ENCODE results near the gene MON2. TPM values are rescaled to one million over a fixed set of nuclear protein-coding genes. Genes with fewer than 3 reads are reported as not detected.
A peak's percentile ranks its signal among the peaks of the same experiment; 100 is the strongest.

Gene MON2
- total and polyA plus RNA-seq, 2 donors (not counting 3 experiments of a cell fraction or from before 2014, with no cell fraction given) = 8.9 to 41.8 TPM

DNA sequence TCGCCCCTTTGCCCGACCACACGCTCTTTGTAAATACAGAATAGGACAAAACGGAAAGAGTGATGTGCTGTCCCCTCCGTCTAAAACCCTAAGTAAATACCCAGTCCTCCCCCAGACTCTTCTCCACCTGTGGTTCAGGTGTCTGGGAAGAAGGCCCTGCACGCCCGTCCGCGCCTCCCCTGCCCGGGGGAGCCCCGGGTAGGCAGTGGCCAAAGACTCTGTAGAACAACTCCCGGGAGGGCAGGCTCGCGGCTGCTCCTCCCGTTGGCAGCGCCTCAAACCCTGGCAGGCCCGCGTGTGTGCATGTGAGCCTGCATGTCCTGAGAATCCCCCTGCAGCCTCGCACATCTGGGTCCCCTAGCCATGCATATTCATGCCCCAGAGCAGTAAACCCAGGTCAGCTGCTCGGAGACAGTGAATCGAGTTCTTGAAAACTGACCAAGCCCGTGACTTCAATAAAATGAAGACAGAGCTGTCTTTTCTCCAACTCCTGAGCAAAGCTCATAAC, 165.8 kb downstream of the MON2 start:
- Histone ChIP-seq H3K79me2 (ENCODE audit: control insufficient read depth, insufficient read depth, low read length) (no peaks in the 10 kb centered on the region), H3K4me2 (ENCODE audit: insufficient read depth, low read length) (peak overlapping the region; percentile 94), H3K4me1 (ENCODE audit: control insufficient read depth, extremely low read depth, insufficient read depth, low read length) (peaks cover 17% of the 10 kb centered on the region), H4K20me1 (replicated peaks; ENCODE audit: control insufficient read depth, extremely low read depth, insufficient read depth, low read length) (no peaks in the 10 kb centered on the region), H2AFZ (ENCODE audit: low read depth, low read length) (peak overlapping the region; percentile 98), H3K9me3 (replicated peaks; ENCODE audit: control insufficient read depth, insufficient read depth, low read length) (no peaks in the 10 kb centered on the region), H3K9me1 (replicated peaks; ENCODE audit: control insufficient read depth, extremely low read depth, insufficient read depth, low read length) (no peaks in the 10 kb centered on the region), H3K27me3 (ENCODE audit: control insufficient read depth in 2 of 2, insufficient read depth in 2 of 2, low read length in 2 of 2) (no peaks in the 10 kb centered on the region), H3K36me3 (ENCODE audit: control insufficient read depth in 2 of 2, extremely low read depth in 1 of 2, insufficient read depth in 2 of 2, low read length in 2 of 2) (no peaks in the 10 kb centered on the region), H3K27ac (ENCODE audit: insufficient read depth, low read depth, low read length) (no peak overlapping the region), H3K9ac (replicated peaks; ENCODE audit: extremely low read depth, insufficient read depth, low read length) (peak overlapping the region; percentile 69), H3K4me3 (replicated peaks in 1 of 3; ENCODE audit: insufficient read depth in 1 of 3, low read depth in 1 of 3, low read length in 3 of 3) (peak overlapping the region; percentile 47 to 79 (median 63))
- ChIA-PET CTCF (interaction anchor here (1.0 to 1.9 kb wide), 6 partner anchors 30 to 161 kb away, joined by 3 to 12 read pairs (median 4); no protein-coding TSS in a partner anchor), POLR2A (no interaction called here)
- DNase-seq (ENCODE audit: low read depth, low spot score) (peak; percentile 11), FAIRE-seq (no peak)
- dilution Hi-C loops (cut with MboI; ENCODE audit: extremely low pct_ligation_motif_present, low sequenced_read_pairs) (no loop called here), intact Hi-C loops (cut with micrococcal nuclease) (loop anchor here (1.0 to 5.0 kb wide), 3 partner anchors 95 to 162 kb away; no protein-coding TSS in a partner anchor)
- TF ChIP-seq GATA2 (IDR thresholded peaks at IDR 0.05; ENCODE audit: insufficient read depth, insufficient read length, low read depth, low read length) = no peak
- BruUV-seq (replicated peaks) = no TSS peak

DNA sequence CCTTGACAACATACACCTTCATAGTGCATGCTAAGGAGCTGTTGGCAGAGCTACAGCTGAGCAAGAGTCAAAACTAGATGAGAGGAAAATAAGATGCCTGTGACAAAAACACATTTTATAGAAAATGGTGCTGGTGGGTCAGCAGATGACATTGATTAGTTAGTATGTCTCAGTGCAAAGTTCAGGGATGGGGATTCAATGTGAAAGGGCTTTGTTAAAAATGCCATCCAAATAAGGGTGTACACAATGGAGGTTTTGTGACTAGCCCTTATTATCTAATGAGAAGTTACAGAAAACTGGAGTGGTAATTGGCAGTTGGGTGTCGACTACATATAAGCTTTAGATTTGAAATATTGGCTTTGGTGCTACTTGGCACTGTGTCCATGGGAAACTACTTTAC, 169.0 kb downstream of the MON2 start:
- dilution Hi-C loops (cut with MboI; ENCODE audit: extremely low pct_ligation_motif_present, low sequenced_read_pairs) (no loop called here), intact Hi-C loops (cut with micrococcal nuclease) (no loop called here)
- H3K4me2 ChIP-seq (ENCODE audit: insufficient read depth, low read length) = no peak overlapping the region
- H3K9me3 ChIP-seq (replicated peaks; ENCODE audit: control insufficient read depth, insufficient read depth, low read length) = no peaks in the 10 kb centered on the region
- no peak overlapping the region for H3K27ac ChIP-seq (ENCODE audit: insufficient read depth, low read depth, low read length)
- no peak overlapping the region for H3K4me3 ChIP-seq (replicated peaks in 1 of 3; ENCODE audit: insufficient read depth in 1 of 3, low read depth in 1 of 3, low read length in 3 of 3)
- no peak for DNase-seq (ENCODE audit: low read depth, low spot score)
- no peak for TF ChIP-seq JUN (IDR thresholded peaks at IDR 0.05; ENCODE audit: borderline replicate concordance, insufficient read depth, insufficient read length, low read depth)
- no peak for TF ChIP-seq POLR2AphosphoS5 (IDR thresholded peaks at IDR 0.05; ENCODE audit: insufficient read depth, low read depth, low read length)
- TF ChIP-seq GATA2 (IDR thresholded peaks at IDR 0.05; ENCODE audit: insufficient read depth, insufficient read length, low read depth, low read length) = no peak
- TF ChIP-seq, protein P1, sequence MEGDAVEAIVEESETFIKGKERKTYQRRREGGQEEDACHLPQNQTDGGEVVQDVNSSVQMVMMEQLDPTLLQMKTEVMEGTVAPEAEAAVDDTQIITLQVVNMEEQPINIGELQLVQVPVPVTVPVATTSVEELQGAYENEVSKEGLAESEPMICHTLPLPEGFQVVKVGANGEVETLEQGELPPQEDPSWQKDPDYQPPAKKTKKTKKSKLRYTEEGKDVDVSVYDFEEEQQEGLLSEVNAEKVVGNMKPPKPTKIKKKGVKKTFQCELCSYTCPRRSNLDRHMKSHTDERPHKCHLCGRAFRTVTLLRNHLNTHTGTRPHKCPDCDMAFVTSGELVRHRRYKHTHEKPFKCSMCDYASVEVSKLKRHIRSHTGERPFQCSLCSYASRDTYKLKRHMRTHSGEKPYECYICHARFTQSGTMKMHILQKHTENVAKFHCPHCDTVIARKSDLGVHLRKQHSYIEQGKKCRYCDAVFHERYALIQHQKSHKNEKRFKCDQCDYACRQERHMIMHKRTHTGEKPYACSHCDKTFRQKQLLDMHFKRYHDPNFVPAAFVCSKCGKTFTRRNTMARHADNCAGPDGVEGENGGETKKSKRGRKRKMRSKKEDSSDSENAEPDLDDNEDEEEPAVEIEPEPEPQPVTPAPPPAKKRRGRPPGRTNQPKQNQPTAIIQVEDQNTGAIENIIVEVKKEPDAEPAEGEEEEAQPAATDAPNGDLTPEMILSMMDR (IDR thresholded peaks at IDR 0.05; ENCODE audit: extremely low read depth in 1 of 2, insufficient read depth in 1 of 2, low read depth in 1 of 2, low read length in 2 of 2) = no peak
- TF ChIP-seq MYC (IDR thresholded peaks at IDR 0.05; ENCODE audit: low read depth, low read length) = no peak
- TF ChIP-seq FOS (IDR thresholded peaks at IDR 0.05; ENCODE audit: borderline replicate concordance, insufficient read depth, low read length) = no peak
- TF ChIP-seq, protein P2, sequence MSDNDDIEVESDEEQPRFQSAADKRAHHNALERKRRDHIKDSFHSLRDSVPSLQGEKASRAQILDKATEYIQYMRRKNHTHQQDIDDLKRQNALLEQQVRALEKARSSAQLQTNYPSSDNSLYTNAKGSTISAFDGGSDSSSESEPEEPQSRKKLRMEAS (IDR thresholded peaks at IDR 0.05; ENCODE audit: insufficient read depth, insufficient read length) = no peak
- TF ChIP-seq EZH2 (IDR thresholded peaks at IDR 0.05; ENCODE audit: borderline replicate concordance, low read depth, low read length, severe bottlenecking) = no peak
- TF ChIP-seq POLR2A (IDR thresholded peaks at IDR 0.05; ENCODE audit: low read depth, low read length) = no peak
- H3K4me1 ChIP-seq (ENCODE audit: control insufficient read depth, extremely low read depth, insufficient read depth, low read length) = peaks cover 17% of the 10 kb centered on the region
- H3K79me2 ChIP-seq (ENCODE audit: control insufficient read depth, insufficient read depth, low read length) = no peaks in the 10 kb centered on the region
- H3K9ac ChIP-seq (replicated peaks; ENCODE audit: extremely low read depth, insufficient read depth, low read length) = no peak overlapping the region
- H3K27me3 ChIP-seq (ENCODE audit: control insufficient read depth in 2 of 2, insufficient read depth in 2 of 2, low read length in 2 of 2) = no peaks in the 10 kb centered on the region
- H3K9me1 ChIP-seq (replicated peaks; ENCODE audit: control insufficient read depth, extremely low read depth, insufficient read depth, low read length) = no peaks in the 10 kb centered on the region
- H2AFZ ChIP-seq (ENCODE audit: low read depth, low read length) = no peak overlapping the region
- no peaks in the 10 kb centered on the region for H4K20me1 ChIP-seq (replicated peaks; ENCODE audit: control insufficient read depth, extremely low read depth, insufficient read depth, low read length)
- BruUV-seq (replicated peaks) = no TSS peak
- ChIA-PET CTCF (interaction anchor here (0.8 to 1.2 kb wide), 3 partner anchors 13 to 164 kb away, joined by 3 read pairs; no protein-coding TSS in a partner anchor), POLR2A (no interaction called here)
- H3K36me3 ChIP-seq (ENCODE audit: control insufficient read depth in 2 of 2, extremely low read depth in 1 of 2, insufficient read depth in 2 of 2, low read length in 2 of 2) = no peaks in the 10 kb centered on the region
- FAIRE-seq = no peak

Measured in endothelial cell of umbilical vein (primary cell).